SK-N-SH (cell line): ENCODE data around the gene PXDC1.

Source experiments
- CHD2 ChIP-seq: fragments of 150-350 bp; IDR thresholded peaks from 2 replicates; pipeline ENCODE4 v1.6.1; 2018; ENCODE audit warnings: low read length; ENCODE audit not compliant: partially characterized antibody
- CTCF ChIP-seq: fragments of 200-600 bp; sonication (generic); IDR thresholded peaks from 2 replicates; pipeline ENCODE4 v1.6.1; 2017; ENCODE audit warnings: antibody characterized with exemption, mild to moderate bottlenecking, moderate library complexity
- EZH2phosphoT487 ChIP-seq: fragments of 200-600 bp; sonication (generic); IDR thresholded peaks from 2 replicates; pipeline ENCODE4 v1.6.1; 2017; ENCODE audit warnings: low read depth, mixed run types, mild to moderate bottlenecking, antibody characterized with exemption, moderate library complexity, borderline replicate concordance
- JUND ChIP-seq: IDR thresholded peaks from 2 replicates; pipeline ENCODE4 v1.4.0; 2012
- POLR2AphosphoS5 ChIP-seq: IDR thresholded peaks from 2 replicates; pipeline ENCODE4 v1.6.1; 2012; ENCODE audit warnings: low read depth, low read length
- SMC3 ChIP-seq: IDR thresholded peaks from 2 replicates; pipeline ENCODE4 v1.6.1; 2012; ENCODE audit warnings: low read depth, low read length, improper control_type of control experiment
- TAF1 ChIP-seq: IDR thresholded peaks from 2 replicates; pipeline ENCODE4 v1.6.1; 2012; ENCODE audit warnings: low read depth, mild to moderate bottlenecking, low read length, moderate library complexity, borderline replicate concordance
- TCF12 ChIP-seq: IDR thresholded peaks from 2 replicates; pipeline ENCODE4 v1.4.0; 2012
- USF1 ChIP-seq: IDR thresholded peaks from 2 replicates; pipeline ENCODE4 v1.4.0; 2012; ENCODE audit warnings: low read depth, borderline replicate concordance
- TF ChIP-seq, protein P1 (sequence below): fragments of 150-350 bp; IDR thresholded peaks from 2 replicates; pipeline ENCODE4 v1.6.1; 2017; ENCODE audit warnings: antibody characterized with exemption, low read length, low read depth, borderline replicate concordance
- TF ChIP-seq, protein P2 (sequence below): IDR thresholded peaks from 2 replicates; pipeline ENCODE4; 2012

DNA sequence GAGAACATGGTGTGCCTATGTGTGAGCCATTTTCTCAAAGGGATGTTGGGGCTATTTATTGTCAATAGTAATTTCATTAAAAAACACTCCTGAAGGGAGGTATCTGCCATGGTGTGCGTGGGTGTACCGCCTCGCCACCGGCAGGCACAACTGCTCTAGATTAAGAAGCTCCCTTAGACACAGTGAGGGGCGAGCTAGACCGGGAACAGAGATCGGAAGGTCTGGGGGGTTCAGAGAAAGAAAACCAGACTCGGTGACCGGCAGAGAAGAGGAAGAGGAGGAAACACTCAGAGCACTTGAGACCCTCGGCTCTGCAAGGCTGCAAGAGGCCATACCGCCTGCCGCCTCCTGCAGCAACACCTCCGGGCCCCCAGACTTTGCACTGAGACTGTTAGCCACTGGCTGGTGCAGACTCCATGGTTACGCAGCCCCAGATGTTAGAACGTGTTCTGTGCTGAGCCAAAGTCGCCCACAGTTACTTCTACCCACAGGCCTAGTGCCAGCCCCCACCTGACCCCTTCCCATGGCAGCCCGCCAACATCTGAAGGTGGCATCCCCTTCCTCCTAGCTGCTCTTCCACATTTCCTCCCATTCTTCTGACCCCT, 18.1 kb downstream of the PXDC1 start:
- TF ChIP-seq CTCF = no peak
- no peak for TF ChIP-seq EZH2phosphoT487
- no peak for TF ChIP-seq JUND
- TF ChIP-seq, protein P1, sequence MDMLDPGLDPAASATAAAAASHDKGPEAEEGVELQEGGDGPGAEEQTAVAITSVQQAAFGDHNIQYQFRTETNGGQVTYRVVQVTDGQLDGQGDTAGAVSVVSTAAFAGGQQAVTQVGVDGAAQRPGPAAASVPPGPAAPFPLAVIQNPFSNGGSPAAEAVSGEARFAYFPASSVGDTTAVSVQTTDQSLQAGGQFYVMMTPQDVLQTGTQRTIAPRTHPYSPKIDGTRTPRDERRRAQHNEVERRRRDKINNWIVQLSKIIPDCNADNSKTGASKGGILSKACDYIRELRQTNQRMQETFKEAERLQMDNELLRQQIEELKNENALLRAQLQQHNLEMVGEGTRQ = no peak
- TF ChIP-seq, protein P2, sequence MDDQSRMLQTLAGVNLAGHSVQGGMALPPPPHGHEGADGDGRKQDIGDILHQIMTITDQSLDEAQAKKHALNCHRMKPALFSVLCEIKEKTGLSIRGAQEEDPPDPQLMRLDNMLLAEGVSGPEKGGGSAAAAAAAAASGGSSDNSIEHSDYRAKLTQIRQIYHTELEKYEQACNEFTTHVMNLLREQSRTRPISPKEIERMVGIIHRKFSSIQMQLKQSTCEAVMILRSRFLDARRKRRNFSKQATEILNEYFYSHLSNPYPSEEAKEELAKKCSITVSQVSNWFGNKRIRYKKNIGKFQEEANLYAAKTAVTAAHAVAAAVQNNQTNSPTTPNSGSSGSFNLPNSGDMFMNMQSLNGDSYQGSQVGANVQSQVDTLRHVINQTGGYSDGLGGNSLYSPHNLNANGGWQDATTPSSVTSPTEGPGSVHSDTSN = no peak
- no peak for TF ChIP-seq CHD2
- TF ChIP-seq POLR2AphosphoS5 = no peak
- no peak for TF ChIP-seq TAF1
- no peak for TF ChIP-seq USF1
- no peak for TF ChIP-seq SMC3
- no peak for TF ChIP-seq TCF12
